GM12864 (cell line): ENCODE measurements around the gene SMC5.

Source experiments
- DNase-seq: peaks from one replicate; pipeline ENCODE4 v3.0.0-alpha.2; 2011; ENCODE audit warnings: low read depth
- H3K4me3 ChIP-seq: 2 replicates; pipeline ENCODE4 v1.5.1; 2011; ENCODE audit warnings: mild to moderate bottlenecking, low read depth, low read length, control low read depth
- TF ChIP-seq, protein P1 (sequence below): IDR thresholded peaks from 2 replicates; pipeline ENCODE4 v1.5.1; 2011; ENCODE audit warnings: low read depth, mild to moderate bottlenecking, moderate library complexity, low read length, control low read depth, inconsistent platforms; ENCODE audit errors: missing control alignments

Gene SMC5

DNA sequence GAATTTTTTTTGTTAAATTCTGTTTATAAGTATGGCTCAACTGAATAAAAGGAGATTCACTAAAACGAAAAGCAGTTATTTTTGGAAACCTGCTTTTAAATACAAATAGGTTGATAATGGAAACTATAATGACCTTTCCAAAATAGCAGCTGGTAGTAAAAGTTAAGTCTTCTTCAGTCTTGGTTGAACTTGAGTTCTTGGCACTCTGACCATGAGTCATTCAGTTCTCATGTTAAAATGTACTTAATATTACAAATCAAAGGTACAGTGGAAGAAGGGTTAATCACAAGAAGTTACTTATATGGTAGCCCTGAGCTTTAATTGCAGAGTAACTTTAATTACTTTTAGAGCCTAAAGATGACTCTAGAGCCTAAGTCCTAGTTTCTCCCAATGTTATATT, 93.6 kb downstream of the SMC5 start:
- no peak for DNase-seq

GRCh38 chr9:70352802-70353201, 94.0 kb downstream of the SMC5 start:
- no peak overlapping the region for H3K4me3 ChIP-seq
- TF ChIP-seq, protein P1, sequence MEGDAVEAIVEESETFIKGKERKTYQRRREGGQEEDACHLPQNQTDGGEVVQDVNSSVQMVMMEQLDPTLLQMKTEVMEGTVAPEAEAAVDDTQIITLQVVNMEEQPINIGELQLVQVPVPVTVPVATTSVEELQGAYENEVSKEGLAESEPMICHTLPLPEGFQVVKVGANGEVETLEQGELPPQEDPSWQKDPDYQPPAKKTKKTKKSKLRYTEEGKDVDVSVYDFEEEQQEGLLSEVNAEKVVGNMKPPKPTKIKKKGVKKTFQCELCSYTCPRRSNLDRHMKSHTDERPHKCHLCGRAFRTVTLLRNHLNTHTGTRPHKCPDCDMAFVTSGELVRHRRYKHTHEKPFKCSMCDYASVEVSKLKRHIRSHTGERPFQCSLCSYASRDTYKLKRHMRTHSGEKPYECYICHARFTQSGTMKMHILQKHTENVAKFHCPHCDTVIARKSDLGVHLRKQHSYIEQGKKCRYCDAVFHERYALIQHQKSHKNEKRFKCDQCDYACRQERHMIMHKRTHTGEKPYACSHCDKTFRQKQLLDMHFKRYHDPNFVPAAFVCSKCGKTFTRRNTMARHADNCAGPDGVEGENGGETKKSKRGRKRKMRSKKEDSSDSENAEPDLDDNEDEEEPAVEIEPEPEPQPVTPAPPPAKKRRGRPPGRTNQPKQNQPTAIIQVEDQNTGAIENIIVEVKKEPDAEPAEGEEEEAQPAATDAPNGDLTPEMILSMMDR, result peak; percentile 35
- no peak for DNase-seq

More for the DNA sequence above, 93.6 kb downstream of the SMC5 start:
- TF ChIP-seq, protein P1, result no peak
- H3K4me3 ChIP-seq, result no peak overlapping the region

GRCh38 chr9:70355801-70356200, 97.0 kb downstream of the SMC5 start:
- TF ChIP-seq, protein P1, result no peak
- H3K4me3 ChIP-seq, result no peak overlapping the region
- DNase-seq, result no peak

GRCh38 chr9:70362952-70363351, 104.2 kb downstream of the SMC5 start:
- H3K4me3 ChIP-seq, result no peak overlapping the region
- TF ChIP-seq, protein P1, result no peak
- DNase-seq, result no peak

GRCh38 chr9:70363760-70364159, 105.0 kb downstream of the SMC5 start:
- TF ChIP-seq, protein P1, result no peak
- DNase-seq, result no peak
- no peak overlapping the region for H3K4me3 ChIP-seq

DNA sequence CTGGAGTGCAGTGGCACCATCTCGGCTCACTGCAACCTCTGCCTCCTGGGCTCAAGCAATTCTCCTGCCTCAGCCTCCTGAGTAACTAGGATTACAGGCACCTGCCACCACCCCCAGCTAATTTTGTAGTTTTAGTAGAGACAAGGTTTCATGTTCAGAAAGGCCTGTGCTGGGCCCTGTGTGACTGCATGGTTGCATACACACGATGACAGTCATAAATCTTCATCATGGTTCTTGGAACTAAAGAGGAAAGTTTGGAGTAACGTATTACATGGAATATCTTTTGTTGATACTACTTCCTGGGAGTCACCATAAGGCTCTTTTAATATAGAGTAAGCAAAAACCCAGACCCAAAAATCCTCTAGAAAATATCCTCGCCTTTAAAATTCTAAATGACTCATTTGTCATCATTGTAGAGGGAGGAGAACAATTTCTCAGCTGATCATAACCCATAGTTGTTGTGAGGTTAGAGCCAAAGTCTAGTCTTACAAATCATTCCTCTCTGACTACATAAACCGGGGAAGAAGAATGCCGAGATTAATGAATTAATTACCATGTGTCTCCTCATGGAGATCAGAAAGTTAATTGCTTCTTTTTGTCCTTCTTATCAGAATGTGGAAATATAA, 108.6 kb downstream of the SMC5 start:
- DNase-seq, result no peak
- H3K4me3 ChIP-seq, result no peak overlapping the region
- TF ChIP-seq, protein P1, result no peak

GRCh38 chr9:70374962-70375618, 116.3 kb downstream of the SMC5 start:
- TF ChIP-seq, protein P1, result no peak
- H3K4me3 ChIP-seq, result no peak overlapping the region
- DNase-seq, result no peak
